GM21619 (cell line): ENCODE data around the gene NKD2.

Experiments used
- ATAC-seq: cut with Tn5 transposase; IDR thresholded peaks from one replicate; pipeline ENCODE4 v1.9.1; 2021; ENCODE audit not compliant: unreplicated experiment

Gene NKD2

DNA sequence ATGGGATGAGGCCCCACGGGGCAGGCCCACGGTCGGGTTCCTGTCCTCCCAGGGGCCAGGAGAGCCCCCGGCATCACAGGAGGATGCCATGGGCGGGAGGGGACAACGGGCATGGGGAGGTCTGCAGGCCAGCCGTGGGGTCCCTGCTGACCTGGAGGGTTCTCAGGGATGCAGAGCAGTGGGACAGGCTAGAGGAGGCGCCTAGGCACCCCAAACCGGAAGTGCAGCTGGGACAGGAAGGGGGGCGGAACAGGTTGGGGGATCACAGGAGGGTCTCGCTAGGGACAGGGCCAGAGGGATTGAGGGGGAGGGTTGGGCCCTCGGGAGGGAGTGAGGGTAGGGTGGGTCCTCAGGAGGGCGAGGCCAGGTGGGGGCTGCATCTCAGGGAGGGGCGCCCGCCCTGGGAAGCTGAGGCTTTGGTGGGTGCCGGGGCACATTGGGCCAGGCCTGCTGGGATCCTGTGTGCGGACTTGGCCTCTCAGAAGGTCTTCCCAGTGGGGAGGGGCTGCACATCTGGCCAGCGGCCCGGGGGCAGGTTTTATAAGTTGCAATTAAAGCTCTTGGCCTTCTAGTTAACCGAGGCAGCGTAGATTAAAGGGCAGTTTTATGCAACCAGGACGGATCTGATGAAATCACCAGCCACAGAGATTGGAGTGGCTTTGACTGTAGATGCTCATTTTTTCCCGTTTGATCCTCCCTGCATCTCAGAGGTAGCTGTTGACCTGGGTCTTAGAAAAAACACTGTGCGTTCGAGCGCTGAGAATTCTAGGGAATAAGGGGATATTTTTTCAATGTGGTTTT is 20.1 kb downstream of the NKD2 start:
- ATAC-seq: no peak

DNA sequence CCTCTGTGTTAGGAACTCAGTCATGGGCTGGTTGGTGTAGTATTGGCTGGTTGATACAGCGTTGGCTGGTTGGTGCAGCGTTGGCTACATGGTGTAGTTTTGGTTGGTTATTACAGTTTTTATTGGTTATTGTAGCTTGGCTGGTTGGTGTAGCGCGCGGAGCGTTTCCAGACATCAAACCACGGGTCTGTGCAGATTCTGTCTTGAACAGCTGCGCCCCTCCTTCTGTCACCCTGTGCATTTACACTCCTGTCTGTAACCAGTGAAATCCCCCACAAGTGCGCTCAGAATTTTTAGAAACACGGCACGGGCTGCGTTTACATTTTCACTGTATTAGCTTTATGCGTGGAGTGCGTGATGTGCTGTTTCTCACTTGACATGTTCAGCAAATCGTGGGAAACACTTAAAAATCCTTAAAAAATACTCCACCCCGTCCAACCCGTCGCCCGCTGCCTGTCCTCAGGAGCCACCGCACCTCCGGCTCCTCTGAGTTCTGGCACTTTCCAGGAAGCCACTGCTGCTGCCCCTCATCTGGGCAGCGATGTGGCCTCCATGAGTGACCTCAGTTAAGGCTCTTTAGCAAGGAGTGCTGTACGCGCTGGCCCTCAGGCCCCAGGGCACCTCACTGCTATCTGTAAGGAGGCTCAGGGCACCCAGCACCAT is 20.8 kb downstream of the NKD2 start:
- ATAC-seq: no peak

GRCh38 chr5:1029945-1030625 is 21.5 kb downstream of the NKD2 start:
- no peak for ATAC-seq

GRCh38 chr5:1030801-1031271 is 22.2 kb downstream of the NKD2 start:
- no peak for ATAC-seq

GRCh38 chr5:1031306-1031959 is 22.8 kb downstream of the NKD2 start:
- ATAC-seq: no peak

- no peak for ATAC-seq
These were observed 23.4 kb downstream of the NKD2 start for GRCh38 chr5:1032011-1032410.

GRCh38 chr5:1032551-1033027 is 24.0 kb downstream of the NKD2 start:
- ATAC-seq: no peak

DNA sequence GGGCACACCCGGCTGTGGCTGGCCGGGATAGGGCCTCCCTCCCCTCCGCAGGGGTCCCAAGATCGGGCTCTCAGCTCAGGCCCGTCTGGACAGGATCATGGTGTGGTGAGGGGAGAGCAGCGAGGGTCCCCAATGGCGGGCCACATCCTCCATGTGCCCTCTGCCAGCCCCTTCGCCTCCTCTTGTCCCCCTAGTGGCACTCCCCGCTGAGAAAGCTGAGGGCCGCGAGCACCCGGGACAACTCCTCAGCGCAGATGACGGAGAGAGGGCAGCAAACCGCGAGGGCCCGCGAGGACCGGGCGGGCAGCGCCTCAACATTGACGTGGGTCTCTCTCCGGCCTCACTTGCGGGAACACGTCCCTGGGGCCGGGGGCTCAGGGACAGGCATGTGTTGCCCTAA is 24.6 kb downstream of the NKD2 start:
- no peak for ATAC-seq

DNA sequence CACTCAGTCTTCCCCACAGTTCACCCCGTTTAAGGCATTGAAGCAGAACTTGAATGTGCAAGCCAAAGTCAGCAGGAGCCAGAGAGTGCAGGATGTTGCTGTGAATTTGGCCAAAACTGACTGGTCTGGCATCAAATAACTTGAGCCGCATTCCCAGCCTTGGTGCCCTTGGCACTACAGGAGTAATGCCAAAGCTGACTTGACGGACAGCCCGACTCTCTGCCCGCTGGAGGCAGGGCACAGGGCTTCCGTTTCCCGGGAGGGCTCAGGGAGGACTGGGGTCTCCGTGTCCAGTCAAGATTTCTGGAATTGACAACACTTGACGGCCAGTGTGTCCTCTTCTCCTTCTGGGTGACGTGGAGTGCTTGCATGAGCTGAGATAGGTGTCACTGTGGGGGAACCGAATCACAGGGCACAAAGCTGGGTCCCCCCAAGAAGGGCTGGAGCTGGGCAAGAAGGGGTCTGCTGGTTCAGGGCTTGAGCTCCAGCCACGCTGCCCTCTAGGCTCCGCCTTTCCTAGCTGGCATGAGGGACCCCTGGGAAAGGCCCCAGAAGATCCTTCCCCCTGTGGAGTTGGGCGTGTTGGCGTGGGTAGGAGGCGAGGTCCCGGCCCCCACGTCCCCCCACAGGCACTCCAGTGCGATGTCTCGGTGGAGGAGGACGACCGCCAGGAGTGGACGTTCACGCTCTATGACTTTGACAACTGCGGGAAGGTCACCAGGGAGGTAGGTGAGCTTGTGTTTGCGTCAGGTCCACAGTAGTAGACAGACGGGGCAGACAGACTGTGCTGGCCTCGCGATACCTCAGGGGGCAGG is 25.2 kb downstream of the NKD2 start:
- no peak for ATAC-seq

GRCh38 chr5:1034421-1034905 is 25.9 kb downstream of the NKD2 start:
- ATAC-seq: no peak

- no peak for ATAC-seq
These were observed 26.4 kb downstream of the NKD2 start for GRCh38 chr5:1034986-1035385.

DNA sequence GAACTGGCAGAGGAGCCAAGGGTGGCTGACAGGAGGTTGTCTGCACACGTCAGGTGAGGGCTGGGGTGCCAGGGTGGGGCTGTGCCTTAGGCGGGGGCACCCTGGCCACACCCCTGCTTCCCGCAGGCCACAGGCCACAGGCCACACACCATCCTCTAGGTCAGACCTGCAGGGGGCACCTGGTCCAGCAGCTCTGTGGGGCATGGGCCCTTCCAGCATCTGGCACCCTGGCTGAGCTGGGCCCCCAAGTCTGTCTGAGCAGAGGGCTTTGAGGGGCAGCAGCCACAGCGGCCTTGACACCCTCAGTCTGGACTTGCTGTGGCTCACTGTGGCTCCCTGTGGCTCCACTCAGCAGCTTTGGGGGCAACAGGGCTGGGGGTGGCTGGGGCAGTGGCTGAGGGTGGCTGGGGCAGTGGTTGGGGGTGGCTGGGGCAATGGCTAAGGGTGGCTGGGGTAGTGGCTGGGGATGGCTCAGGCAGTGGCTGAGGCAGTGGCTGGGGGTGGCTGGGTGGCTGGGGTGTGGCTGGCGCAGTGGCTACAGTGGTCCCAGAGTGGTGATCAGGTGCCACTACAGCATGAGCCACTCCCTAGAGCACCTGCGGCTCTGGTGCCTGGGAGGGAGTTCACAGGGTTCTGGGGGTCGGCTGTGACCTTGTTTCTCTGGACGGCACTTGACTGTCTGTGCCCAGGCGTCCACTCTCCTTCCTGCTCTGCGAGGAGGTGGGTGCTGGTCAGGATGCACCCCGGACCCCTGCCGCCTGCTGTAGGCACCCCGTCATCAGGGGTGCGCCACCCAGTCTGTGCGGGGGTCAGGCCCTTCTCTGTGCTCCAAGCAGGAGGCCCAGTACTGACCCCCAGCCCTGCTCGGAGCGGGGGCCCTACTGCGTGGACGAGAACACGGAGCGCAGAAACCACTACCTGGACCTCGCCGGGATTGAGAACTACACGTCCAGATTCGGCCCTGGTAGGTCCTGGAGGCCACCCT is 27.1 kb downstream of the NKD2 start:
- ATAC-seq: no peak

DNA sequence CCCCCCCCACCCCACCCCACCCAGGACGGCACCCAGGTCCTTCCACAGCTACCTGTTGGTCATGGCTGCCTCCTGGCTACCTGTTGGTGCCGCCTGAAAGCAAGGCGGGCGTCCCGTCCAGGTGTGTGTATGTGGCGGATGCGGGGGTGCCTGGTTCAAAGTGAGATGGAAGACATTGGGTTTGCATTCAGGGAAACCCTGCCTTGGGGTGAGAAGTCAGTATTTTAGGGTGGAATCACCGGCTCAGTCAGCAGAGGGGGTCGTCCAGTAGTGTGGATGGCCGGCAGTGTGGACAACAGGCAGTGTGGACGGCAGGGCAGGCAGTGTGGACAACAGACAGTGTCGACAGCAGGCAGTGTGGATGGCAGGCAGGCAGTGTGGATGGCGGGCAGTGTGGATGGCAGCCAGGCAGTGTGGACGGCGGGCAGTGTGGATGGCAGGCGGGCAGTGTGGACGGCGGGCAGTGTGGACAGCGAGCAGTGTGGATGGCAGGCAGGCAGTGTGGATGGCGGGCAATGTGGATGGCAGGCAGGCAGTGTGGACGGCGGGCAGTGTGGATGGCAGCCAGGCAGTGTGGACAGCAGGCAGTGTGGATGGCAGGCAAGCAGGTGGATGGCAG is 28.0 kb downstream of the NKD2 start:
- ATAC-seq: no peak

- ATAC-seq: no peak
These were observed 28.6 kb downstream of the NKD2 start for GRCh38 chr5:1037123-1037670.

DNA sequence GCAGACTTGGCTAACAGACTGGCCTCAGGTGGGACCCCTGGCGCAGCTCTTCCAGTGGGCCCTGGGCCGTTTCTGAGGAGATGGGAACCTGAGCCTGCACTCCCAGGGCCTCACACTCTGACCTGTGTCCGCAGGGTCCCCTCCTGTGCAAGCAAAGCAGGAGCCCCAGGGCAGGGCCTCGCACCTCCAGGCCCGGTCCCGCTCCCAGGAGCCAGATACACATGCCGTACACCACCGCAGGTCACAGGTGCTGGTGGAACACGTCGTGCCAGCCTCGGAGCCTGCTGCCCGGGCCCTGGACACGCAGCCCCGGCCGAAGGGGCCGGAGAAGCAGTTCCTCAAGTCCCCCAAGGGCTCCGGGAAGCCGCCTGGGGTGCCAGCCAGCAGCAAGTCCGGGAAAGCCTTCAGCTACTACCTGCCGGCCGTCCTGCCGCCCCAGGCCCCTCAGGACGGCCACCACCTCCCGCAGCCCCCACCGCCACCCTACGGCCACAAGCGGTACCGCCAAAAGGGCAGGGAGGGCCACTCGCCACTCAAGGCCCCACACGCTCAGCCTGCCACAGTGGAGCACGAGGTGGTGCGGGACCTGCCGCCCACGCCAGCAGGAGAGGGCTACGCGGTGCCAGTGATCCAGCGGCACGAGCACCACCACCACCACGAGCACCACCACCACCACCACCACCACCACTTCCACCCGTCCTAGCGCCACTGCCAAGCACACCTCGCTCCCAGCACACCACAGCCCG is 29.2 kb downstream of the NKD2 start:
- no peak for ATAC-seq

- no peak for ATAC-seq
These were observed 30.0 kb downstream of the NKD2 start for GRCh38 chr5:1038417-1039209.

GRCh38 chr5:1039210-1039548 is 30.6 kb downstream of the NKD2 start:
- no peak for ATAC-seq
